HG02943 (cell line): Measurements from ENCODE around the gene TKTL1.
A peak's percentile ranks its signal among the peaks of the same experiment; 100 is the strongest.

Experiments
- ATAC-seq: cut with Tn5 transposase; IDR thresholded peaks from one replicate; pipeline ENCODE4 v1.9.1; 2021; ENCODE audit warnings: mild to moderate bottlenecking, low read depth, moderate library complexity; ENCODE audit not compliant: unreplicated experiment

Gene TKTL1

GRCh38 chrX:154358011-154358410 is 62.4 kb downstream of the TKTL1 start:
- ATAC-seq: no peak

GRCh38 chrX:154358829-154359228 is 63.2 kb downstream of the TKTL1 start:
- ATAC-seq: no peak

- ATAC-seq: no peak
Measured at GRCh38 chrX:154359362-154360154, 64.0 kb downstream of the TKTL1 start.

- ATAC-seq: no peak
Measured at GRCh38 chrX:154360155-154360713, 64.6 kb downstream of the TKTL1 start.

- ATAC-seq: no peak
Measured at GRCh38 chrX:154362085-154362742, 66.6 kb downstream of the TKTL1 start.

GRCh38 chrX:154363706-154364439 is 68.3 kb downstream of the TKTL1 start:
- ATAC-seq: no peak

- ATAC-seq: no peak
Measured at GRCh38 chrX:154365052-154365600, 69.5 kb downstream of the TKTL1 start.

GRCh38 chrX:154365997-154366665 is 70.5 kb downstream of the TKTL1 start:
- no peak for ATAC-seq

GRCh38 chrX:154366666-154367055 is 71.1 kb downstream of the TKTL1 start:
- no peak for ATAC-seq

GRCh38 chrX:154367474-154368308 is 72.1 kb downstream of the TKTL1 start:
- no peak for ATAC-seq

GRCh38 chrX:154368630-154369448 is 73.2 kb downstream of the TKTL1 start:
- no peak for ATAC-seq

GRCh38 chrX:154369449-154370299 is 74.1 kb downstream of the TKTL1 start:
- no peak for ATAC-seq

- ATAC-seq: no peak
Measured at GRCh38 chrX:154370300-154371016, 74.9 kb downstream of the TKTL1 start.

GRCh38 chrX:154371017-154371788 is 75.6 kb downstream of the TKTL1 start:
- ATAC-seq: peak; percentile 53

- peak; percentile 12 for ATAC-seq
Measured at GRCh38 chrX:154371789-154372300, 76.2 kb downstream of the TKTL1 start.

- ATAC-seq: no peak
Measured at GRCh38 chrX:154372612-154373022, 77.0 kb downstream of the TKTL1 start.
